IPS DF 4.7 (cell line): ENCODE data around the gene STRADA.

Experiments
- DNase-seq: peaks from one replicate; pipeline ENCODE4 v3.0.0-alpha.2; 2013; ENCODE audit warnings: low spot score; ENCODE audit errors: extremely low read depth

STRADA gene

DNA sequence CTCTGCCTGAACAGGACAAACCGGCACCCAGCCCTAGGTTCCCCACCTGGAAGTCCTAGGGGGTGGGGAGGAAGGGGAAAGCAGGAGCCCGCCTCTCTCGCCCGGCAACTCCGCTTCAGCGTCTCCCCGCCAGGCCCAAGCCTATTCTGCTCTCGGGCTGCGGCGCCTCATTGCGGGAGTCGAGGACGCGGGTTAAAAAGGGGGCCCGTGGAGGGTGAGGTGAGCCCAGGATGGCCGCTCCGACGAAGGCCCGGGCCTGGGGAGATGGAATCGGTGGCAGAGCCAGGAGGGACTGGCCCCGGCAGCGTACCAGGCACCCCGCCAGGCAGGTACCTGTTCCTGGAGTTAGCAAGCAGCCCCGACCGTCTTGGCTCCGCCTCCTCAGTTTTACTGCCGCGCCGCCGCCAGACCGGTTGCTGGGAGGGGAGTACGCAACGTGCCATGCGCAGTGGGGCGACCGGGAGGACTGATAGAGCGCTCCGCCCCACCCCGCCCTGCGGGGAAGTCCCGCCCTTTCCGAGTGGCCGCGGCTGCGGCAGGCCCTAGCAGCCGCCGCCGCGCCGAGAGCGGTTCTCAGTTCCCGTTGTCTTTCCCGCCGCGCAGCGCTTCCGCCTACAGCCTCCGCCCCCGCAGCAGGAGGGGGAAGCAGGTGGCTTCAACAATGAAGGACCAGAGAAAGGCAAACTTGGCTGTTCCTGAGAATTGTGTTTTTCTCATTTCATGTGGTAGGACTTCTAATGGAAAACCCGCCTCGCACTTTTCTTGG, at the start of gene STRADA:
TSS of gene STRADA (minus strand) at position 392 of the 766 bp plus-strand sequence. CDS start 13,430 bp downstream, outside the sequence.
- DNase-seq, result peak; percentile 83

GRCh38 chr17:63790057-63790456, 48.5 kb upstream of the STRADA start:
- no peak for DNase-seq

DNA sequence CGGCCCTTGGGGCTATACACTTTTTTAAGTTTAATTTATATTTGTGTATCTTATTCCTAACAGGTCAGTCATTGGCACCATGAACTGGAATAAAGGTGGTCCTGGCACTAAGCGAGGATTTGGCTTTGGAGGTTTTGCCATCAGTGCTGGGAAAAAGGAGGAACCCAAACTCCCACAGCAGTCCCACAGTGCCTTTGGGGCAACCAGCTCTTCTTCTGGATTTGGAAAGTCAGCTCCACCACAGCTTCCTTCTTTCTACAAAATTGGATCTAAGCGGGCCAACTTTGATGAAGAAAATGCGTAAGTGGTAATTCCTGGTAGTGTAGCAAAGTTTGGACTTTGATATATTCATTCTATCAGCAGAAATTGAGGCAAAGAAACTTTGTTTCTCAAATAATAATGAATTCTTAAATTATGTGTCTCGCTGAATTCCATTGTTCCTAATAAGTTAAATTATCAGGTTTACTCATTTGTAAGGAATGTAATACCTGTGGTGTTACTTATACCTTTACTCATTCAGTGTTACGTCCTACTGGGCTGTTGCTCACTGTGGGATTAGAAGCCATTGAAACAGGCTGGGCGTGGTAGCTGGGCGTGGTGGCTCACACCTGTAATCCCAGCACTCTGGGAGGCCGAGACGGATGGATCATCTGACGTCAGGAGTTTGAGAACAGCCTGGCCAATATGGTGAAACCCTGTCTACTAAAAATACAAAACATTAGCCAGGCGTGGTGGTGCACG, 45.5 kb upstream of the STRADA start:
- DNase-seq, result no peak

- DNase-seq, result no peak
These were observed 44.5 kb upstream of the STRADA start for GRCh38 chr17:63786117-63786516.

GRCh38 chr17:63785556-63785955, 44.0 kb upstream of the STRADA start:
- DNase-seq, result no peak

DNA sequence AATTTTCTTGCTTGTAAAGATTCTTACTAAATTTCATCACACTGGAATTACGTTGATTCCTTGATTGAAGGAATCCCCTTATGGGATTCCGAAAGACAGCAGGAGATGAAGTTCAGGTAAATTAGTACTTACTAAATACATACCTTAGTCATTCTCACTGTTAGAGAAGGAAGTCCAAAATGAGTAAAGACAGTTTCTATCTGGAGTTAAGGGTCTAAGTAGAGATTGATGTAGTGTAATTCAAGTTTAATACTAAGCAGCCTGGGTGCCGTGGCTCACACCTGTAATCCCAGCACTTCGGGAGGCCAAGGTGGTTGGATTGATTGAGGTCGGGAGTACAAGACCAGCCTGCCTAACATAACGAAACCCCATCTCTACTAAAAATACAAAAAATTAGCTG, 41.9 kb upstream of the STRADA start:
- DNase-seq, result no peak

- DNase-seq, result no peak
These were observed 39.3 kb upstream of the STRADA start for GRCh38 chr17:63780928-63781327.

DNA sequence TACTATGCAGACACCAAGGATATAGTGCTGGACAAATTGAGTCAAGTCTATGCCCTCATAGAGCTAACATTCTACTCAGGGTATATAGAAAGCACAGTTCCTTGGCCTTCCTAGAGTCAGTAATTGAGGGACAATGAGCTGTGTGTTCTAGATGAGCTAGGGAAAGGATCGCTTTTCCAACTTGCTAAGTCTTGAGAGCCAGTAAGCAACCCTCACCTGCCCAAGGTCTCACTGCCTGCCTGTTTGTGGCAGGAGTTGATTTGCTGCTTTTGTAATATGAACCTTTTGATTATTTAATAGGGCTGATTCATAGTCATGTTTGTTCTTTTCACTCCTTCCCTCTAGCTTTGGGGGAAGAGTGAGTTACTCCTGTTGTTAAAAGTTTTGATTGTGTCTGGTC, 38.9 kb upstream of the STRADA start:
- no peak for DNase-seq

GRCh38 chr17:63775420-63775819, 33.8 kb upstream of the STRADA start:
- DNase-seq, result no peak

GRCh38 chr17:63774969-63775265, 33.3 kb upstream of the STRADA start:
- no peak for DNase-seq

- DNase-seq, result no peak
These were observed 32.8 kb upstream of the STRADA start, which contains the start of gene DDX42 for GRCh38 chr17:63774141-63774968. TSS of gene DDX42 (plus strand) at chr17:63774170. CDS start at chr17:63787050, 12,880 bp downstream.

DNA sequence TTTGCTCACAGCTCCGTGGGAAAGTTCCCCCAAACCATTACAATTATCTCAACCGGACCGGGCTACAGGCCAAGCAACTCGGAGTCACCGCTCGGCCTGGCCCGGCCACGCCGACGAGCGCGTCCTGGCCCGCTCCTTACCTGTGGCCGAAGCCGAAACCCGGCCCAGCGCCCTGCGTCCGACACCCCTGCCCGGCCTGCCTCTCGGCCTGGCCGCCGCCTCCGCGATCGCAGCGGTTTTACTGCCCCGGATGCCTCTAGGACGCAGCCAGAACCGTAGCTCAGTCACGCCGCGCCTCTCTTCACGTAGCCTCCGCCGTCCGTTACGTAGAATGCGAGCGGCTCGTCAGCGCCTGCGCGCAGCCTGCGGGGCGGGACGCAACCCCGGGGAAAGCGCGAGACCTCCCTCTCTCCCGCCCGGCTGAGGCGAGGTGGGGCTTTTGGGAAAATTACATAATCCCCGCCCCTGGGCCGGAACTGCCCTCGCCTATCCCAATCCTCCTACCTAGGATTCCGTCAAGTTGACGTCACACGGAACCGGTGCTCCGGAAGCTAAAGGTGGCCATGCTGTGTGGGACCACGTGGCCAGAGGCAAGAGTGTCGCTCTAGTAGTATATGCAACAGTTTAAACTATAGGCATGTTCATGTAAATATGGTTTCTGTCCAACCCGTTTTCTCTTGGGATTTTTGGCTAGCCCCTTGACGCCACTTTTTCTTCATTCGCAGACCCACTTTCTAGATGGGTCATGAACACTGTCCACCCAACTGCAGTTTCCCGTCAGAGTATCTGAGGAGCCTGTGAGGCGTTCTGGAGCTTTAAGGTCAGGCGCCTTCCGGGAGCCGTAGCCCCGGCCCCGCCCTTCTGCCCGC, 31.9 kb upstream of the STRADA start, which contains the start of gene CCDC47:
TSS of gene CCDC47 (minus strand) at position 326 of the 869 bp plus-strand sequence. CDS start 7,422 bp downstream, outside the sequence.
- DNase-seq, result peak; percentile 99

DNA sequence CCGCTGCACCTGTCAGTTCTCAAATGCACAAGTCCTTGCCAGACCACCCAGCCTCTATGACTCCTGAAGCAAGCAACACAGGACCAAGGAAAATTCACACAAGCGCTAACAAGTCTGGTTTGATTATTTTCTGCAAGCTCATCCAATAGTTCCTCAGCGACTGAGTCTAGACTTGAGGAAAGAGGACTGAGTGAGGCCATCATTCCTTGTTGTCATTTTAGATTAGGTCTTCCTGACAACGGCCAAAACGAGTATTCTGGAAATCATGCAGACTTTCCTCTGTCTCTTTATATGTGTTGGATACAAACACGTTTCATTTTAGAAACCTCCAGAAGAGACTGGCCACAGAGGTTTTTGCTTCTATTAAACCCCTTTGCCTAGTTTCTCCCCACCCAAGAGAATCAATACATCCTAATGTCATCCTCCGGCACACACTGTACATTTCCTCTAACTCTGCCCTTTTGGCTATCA, 31.2 kb upstream of the STRADA start:
- no peak for DNase-seq

DNA sequence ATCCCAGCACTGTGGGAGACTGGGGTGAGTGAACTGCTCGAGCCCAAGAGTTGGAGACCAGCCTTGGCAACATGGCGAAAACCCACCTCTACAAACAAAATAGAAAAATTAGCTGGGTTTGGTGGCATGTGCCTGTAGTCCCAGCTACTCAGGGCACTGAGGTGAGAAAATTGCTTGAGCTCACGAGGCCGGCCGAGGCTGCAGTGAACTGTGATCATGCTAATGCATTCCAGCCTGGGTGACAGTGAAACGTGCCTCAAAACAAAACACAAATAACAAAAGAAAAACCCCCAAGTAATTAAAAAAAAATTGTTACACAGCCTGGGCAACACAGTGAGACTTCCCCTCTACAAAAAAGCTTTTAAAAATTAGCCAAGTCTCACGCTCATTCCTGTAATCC, 26.8 kb upstream of the STRADA start:
- DNase-seq, result no peak

DNA sequence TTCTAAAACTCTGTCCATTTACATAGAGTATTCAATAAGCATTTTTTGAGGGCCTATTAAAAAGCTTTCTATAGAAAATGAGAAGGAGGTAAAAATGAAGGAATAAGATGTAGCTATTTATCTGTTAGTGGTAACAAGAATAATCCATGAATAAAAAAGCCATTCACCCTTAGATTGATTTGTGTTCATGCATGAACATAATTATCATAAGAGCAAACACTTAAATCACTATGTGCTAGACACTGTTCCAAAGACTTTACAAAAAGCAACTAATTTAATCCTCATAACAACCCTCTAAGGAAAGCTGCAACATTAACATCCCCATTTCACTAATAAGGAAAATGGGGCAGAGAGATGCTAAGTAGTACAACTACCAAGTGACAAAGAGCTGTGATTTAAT, 25.2 kb upstream of the STRADA start:
- no peak for DNase-seq

DNA sequence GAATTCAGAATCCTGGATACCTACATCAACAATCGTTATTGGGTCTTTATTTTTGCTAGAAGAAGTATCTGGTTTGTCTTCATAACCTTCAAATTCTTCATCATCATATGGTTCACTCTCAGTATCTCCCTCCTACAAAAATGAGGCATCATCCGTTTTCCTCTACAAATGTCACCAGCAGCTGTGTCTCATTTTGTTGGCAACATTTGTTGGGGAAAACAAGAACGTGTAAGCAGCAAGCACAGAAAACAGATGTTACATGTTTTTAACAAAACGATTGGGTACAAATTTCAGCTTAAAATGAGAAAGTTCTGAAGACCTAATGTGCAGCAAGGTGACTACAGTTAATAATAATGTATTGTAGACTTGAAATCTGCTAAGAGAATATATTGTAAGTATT, 23.1 kb upstream of the STRADA start:
- DNase-seq, result no peak

DNA sequence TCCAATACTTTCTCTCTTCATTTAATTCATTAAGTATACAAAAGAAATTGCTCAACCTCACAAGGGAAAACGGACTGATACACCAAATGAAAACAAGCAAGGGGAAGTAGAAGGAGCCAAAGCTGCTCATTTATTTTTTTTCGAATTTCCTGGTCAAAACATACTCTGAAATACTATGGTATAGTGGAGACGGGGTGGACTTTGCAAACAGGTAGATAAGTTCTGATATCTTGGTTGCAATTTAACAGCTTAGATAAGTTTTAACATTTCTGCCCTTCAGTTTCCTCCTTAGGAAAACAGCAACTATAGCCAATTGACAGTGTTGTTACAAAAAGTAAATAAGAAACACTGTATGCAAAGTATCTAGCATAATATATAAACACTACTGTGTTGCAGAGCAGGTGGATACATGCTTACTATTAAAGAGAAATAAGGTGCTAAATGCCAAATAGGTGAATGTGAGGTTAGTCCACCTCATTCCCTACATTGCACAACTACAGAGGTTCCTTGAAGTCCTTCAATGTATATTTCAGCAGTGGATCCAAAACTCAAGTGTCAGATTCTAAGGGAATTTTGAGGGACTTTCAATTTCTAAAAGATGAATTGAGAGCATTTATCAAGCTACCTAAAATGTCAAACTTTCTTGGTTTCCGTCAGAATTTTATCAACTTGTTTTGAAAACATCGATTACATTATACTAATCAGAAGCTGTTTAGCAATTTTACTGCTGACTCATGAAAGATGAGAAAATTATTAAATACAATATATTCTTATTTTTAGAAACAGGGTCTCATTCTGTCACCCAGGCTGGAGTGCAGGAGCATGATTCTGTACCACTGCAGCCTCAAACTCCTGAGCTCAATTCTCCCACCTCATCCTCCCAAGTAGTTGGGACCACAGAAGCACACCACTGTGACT, 20.8 kb upstream of the STRADA start:
- no peak for DNase-seq

- no peak for DNase-seq
These were observed 19.4 kb upstream of the STRADA start for GRCh38 chr17:63760771-63761539.

DNA sequence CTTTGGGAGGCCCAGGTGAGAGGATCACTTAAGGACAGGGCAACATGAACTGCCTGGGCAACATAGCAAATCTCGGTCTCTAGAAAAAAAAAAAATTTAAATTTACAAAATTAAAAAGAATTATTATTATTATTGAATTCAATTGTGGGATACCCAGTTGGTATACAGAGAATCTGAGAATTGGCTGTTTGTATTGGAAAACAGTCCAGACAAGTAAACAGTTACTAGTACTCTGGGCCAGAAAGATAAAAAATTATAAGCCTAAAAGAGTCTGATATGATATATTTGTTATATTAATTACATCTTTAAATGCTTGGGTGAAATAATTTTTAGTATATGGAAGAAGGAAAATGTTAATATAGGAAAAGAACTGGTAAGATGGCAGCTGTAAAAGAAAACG, 16.8 kb upstream of the STRADA start:
- DNase-seq, result no peak
